Left colon (tissue), 2 donors: ENCODE results near the gene HNRNPUL1. TPM values are rescaled to one million over a fixed set of nuclear protein-coding genes. Genes with fewer than 3 reads are reported as not detected.

Source experiments
- ATAC-seq: fragments of 200-7000 bp; cut with Tn5 transposase; one replicate; pipeline ENCODE4 v1.9.1; 2020; ENCODE audit warnings: mild to moderate bottlenecking, moderate library complexity
- DNase-seq, 2 donors: peaks; one replicate each; pipeline ENCODE4 v3.0.0-alpha.2; 2020
- intact Hi-C, 2 donors: fragments of 100-400 bp; cut with DNase I in 1 of 2; cut with micrococcal nuclease in 1 of 2; formaldehyde crosslinking; loops; one replicate each; pipeline versions ENCODE4 v1.11.2 to v1.14.0; 2022; cut with DNase I, micrococcal nuclease
- total RNA-seq, 2 donors: library from RNA; stranded (reverse); fragmentation: NEBNext Ultra II Directional; extraction: Animal tissue kit (Norgen Biotek cat#: 25700); gene quantifications; one replicate each; pipeline ENCODE4 v1.2.1, GENCODE V29; 2021
- donor health status: DM: no; HTN: no; CAD: no.
- donor health status: DM: yes; HTN: yes; CAD: no.

HNRNPUL1 gene
- total RNA-seq, 2 donors from 2014 or later: 162 to 172 TPM

GRCh38 chr19:41319500-41320184 is 55.5 kb downstream of the HNRNPUL1 start:
- intact Hi-C loops: no loop called here
- DNase-seq (no peak), ATAC-seq (no peak)

- ATAC-seq (no peak), DNase-seq (no peak)
- intact Hi-C loops: no loop called here
These were observed 56.0 kb downstream of the HNRNPUL1 start for GRCh38 chr19:41320185-41320518.

GRCh38 chr19:41320568-41320967 is 56.4 kb downstream of the HNRNPUL1 start:
- DNase-seq (no peak), ATAC-seq (no peak)
- intact Hi-C loops: no loop called here

GRCh38 chr19:41321204-41321599 is 57.0 kb downstream of the HNRNPUL1 start:
- intact Hi-C loops: no loop called here
- DNase-seq (no peak), ATAC-seq (no peak)

GRCh38 chr19:41321600-41322270 is 57.6 kb downstream of the HNRNPUL1 start:
- DNase-seq: no peak
- intact Hi-C loops: no loop called here
- no peak for ATAC-seq

GRCh38 chr19:41322451-41322850 is 58.3 kb downstream of the HNRNPUL1 start:
- ATAC-seq (no peak), DNase-seq (no peak)
- intact Hi-C loops: no loop called here

- DNase-seq: no peak
- intact Hi-C loops: no loop called here
- ATAC-seq: no peak
These were observed 58.9 kb downstream of the HNRNPUL1 start for GRCh38 chr19:41323023-41323422.

- intact Hi-C loops: no loop called here
- peak; percentile 38 to 72 for DNase-seq
- no peak for ATAC-seq
These were observed 59.4 kb downstream of the HNRNPUL1 start for GRCh38 chr19:41323430-41324125.

- intact Hi-C loops: no loop called here
- ATAC-seq: no peak
- DNase-seq: no peak
These were observed 60.1 kb downstream of the HNRNPUL1 start for GRCh38 chr19:41324231-41324702.

- intact Hi-C loops: no loop called here
- ATAC-seq (peak; percentile 3), DNase-seq (peak; percentile 47 to 62)
These were observed 60.9 kb downstream of the HNRNPUL1 start for GRCh38 chr19:41324921-41325639.

GRCh38 chr19:41325640-41325946 is 61.4 kb downstream of the HNRNPUL1 start:
- ATAC-seq (no peak), DNase-seq (no peak)
- intact Hi-C loops: no loop called here

- intact Hi-C loops: no loop called here
- DNase-seq (peak in 1 of 2 donors; percentile 40), ATAC-seq (peak; percentile 4)
These were observed 62.0 kb downstream of the HNRNPUL1 start for GRCh38 chr19:41325947-41326706.

GRCh38 chr19:41327076-41327575 is 63.0 kb downstream of the HNRNPUL1 start:
- no peak for ATAC-seq
- intact Hi-C loops: no loop called here
- no peak for DNase-seq

GRCh38 chr19:41327576-41328156 is 63.5 kb downstream of the HNRNPUL1 start:
- DNase-seq (peak; percentile 86 to 88), ATAC-seq (peak; percentile 79)
- intact Hi-C loops: no loop called here

- peak; percentile 36 to 42 for DNase-seq
- intact Hi-C loops: no loop called here
- ATAC-seq: peak; percentile 33
These were observed 64.1 kb downstream of the HNRNPUL1 start for GRCh38 chr19:41328157-41328841.

- intact Hi-C loops: no loop called here
- DNase-seq (peak in 1 of 2 donors; percentile 42), ATAC-seq (no peak)
These were observed 64.7 kb downstream of the HNRNPUL1 start for GRCh38 chr19:41328842-41329225.

- DNase-seq: no peak
- no peak for ATAC-seq
- intact Hi-C loops: no loop called here
These were observed 66.3 kb downstream of the HNRNPUL1 start for GRCh38 chr19:41330481-41330880.
